Measurements from ENCODE around the gene EIF2AK2.

GRCh38 chr2:37083873-37084794 is 72.6 kb downstream of the EIF2AK2 start, which contains the start of the genes GPATCH11 and HEATR5B:
- TF ChIP-seq CTCF (IDR thresholded peaks at IDR 0.05) (peak in 1 of 4 experiments; percentile 20), POLR2A (IDR thresholded peaks at IDR 0.05) (peak; percentile 26 to 54)

All from uterus (tissue), 2 donors.